ENCODE results near the gene HEXA. TPM values are rescaled to one million over a fixed set of nuclear protein-coding genes. Genes with fewer than 3 reads are reported as not detected.

Gene HEXA
- total RNA-seq, 1 experiment from 2014 or later, result 199 TPM

DNA sequence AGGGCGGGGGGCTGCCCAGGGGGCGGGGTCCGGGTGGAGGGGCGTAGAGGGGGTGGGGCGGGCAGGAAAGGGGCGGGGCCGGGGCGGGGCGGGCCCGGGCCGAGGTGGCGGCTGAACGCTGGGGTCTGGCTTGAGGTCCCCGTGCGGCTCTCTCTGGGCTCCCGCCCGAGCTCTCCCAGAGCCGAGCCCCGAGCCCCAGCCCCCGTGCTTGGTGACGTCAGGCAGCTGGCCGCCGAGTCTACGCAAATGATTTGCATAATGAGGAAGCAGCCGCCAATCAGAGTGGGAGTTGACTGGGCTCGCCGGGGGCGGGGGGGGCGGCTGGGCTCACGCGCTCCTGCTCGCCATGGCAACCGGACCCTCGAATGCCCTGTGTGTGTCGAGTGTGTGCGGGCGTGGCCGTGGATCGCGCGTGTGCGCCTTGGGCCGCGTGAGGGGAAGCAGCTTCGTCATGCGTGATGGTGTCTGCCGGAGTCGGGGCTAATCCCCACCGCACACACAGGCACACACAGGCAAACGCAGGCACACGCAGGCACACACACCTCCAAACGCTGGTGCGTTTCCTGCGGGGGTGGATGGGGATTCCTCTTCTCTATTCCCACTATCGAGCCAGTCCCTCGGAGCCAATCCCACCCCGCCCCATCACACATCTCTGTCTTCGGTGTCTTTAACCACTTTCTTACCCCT, 55.7 kb downstream of the HEXA start, which contains the start of gene CELF6:
TSS of gene CELF6 (minus strand) at position 173 of the 687 bp plus-strand sequence. CDS start 283 bp downstream, outside the sequence.
- intact Hi-C loops (cut with micrococcal nuclease; ENCODE audit: unreplicated experiment), result no loop called here
- H3K4me1 ChIP-seq (ENCODE audit: control insufficient read depth, insufficient read depth, low read length), result peaks cover 5% of the 10 kb centered on the region; the same call in 1 of the 2 replicates
- H3K36me3 ChIP-seq (ENCODE audit: control insufficient read depth, insufficient read depth, low read length), result no peaks in the 10 kb centered on the region
- no peak within 1 kb of the TSS for H3K27ac ChIP-seq (ENCODE audit: low read length)
- ChIA-PET CTCF (interaction anchor here (0.5 kb wide), 1 partner anchor 10 kb away, joined by 4 read pairs; no protein-coding TSS in a partner anchor), POLR2A (no interaction called here)
- no peaks in the 10 kb centered on the region; the same call in 1 of the 2 replicates for H3K27me3 ChIP-seq (ENCODE audit: control insufficient read depth, insufficient read depth, low read length)
- BruUV-seq (replicated peaks), result no TSS peak
- in situ Hi-C loops (cut with HindIII; ENCODE audit: low pct_unique_long_range_greater_than_20kb, low sequenced_read_pairs), result no loop called here
- peak within 1 kb of the TSS; percentile 55 to 75 for H3K4me3 ChIP-seq (ENCODE audit: low read depth in 2 of 2, low read length in 2 of 2)
- ATAC-seq, result peak; percentile 88
- no peak for DNase-seq (ENCODE audit: low read depth, low spot score)
- H3K9me3 ChIP-seq (ENCODE audit: control insufficient read depth, insufficient read depth, low read depth, low read length), result 0 out of 2 replicates have a peak, but pooled peaks cover 9% of the 10 kb centered on the region
- TF ChIP-seq, protein P1, sequence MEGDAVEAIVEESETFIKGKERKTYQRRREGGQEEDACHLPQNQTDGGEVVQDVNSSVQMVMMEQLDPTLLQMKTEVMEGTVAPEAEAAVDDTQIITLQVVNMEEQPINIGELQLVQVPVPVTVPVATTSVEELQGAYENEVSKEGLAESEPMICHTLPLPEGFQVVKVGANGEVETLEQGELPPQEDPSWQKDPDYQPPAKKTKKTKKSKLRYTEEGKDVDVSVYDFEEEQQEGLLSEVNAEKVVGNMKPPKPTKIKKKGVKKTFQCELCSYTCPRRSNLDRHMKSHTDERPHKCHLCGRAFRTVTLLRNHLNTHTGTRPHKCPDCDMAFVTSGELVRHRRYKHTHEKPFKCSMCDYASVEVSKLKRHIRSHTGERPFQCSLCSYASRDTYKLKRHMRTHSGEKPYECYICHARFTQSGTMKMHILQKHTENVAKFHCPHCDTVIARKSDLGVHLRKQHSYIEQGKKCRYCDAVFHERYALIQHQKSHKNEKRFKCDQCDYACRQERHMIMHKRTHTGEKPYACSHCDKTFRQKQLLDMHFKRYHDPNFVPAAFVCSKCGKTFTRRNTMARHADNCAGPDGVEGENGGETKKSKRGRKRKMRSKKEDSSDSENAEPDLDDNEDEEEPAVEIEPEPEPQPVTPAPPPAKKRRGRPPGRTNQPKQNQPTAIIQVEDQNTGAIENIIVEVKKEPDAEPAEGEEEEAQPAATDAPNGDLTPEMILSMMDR (IDR thresholded peaks at IDR 0.05), result no peak
- TF ChIP-seq SIN3A (IDR thresholded peaks at IDR 0.05; ENCODE audit: borderline replicate concordance, insufficient read depth, low read depth, low read length), result 0 out of 2 replicates have a peak, but pooled peaks have one; percentile 65
- TF ChIP-seq, protein P2, sequence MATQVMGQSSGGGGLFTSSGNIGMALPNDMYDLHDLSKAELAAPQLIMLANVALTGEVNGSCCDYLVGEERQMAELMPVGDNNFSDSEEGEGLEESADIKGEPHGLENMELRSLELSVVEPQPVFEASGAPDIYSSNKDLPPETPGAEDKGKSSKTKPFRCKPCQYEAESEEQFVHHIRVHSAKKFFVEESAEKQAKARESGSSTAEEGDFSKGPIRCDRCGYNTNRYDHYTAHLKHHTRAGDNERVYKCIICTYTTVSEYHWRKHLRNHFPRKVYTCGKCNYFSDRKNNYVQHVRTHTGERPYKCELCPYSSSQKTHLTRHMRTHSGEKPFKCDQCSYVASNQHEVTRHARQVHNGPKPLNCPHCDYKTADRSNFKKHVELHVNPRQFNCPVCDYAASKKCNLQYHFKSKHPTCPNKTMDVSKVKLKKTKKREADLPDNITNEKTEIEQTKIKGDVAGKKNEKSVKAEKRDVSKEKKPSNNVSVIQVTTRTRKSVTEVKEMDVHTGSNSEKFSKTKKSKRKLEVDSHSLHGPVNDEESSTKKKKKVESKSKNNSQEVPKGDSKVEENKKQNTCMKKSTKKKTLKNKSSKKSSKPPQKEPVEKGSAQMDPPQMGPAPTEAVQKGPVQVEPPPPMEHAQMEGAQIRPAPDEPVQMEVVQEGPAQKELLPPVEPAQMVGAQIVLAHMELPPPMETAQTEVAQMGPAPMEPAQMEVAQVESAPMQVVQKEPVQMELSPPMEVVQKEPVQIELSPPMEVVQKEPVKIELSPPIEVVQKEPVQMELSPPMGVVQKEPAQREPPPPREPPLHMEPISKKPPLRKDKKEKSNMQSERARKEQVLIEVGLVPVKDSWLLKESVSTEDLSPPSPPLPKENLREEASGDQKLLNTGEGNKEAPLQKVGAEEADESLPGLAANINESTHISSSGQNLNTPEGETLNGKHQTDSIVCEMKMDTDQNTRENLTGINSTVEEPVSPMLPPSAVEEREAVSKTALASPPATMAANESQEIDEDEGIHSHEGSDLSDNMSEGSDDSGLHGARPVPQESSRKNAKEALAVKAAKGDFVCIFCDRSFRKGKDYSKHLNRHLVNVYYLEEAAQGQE (IDR thresholded peaks at IDR 0.05; ENCODE audit: insufficient read depth in 1 of 2, low read depth in 2 of 2, low read length in 1 of 2), result peak in 1 of 2 experiments; percentile 81; a peak in 2 of 4 replicates

DNA sequence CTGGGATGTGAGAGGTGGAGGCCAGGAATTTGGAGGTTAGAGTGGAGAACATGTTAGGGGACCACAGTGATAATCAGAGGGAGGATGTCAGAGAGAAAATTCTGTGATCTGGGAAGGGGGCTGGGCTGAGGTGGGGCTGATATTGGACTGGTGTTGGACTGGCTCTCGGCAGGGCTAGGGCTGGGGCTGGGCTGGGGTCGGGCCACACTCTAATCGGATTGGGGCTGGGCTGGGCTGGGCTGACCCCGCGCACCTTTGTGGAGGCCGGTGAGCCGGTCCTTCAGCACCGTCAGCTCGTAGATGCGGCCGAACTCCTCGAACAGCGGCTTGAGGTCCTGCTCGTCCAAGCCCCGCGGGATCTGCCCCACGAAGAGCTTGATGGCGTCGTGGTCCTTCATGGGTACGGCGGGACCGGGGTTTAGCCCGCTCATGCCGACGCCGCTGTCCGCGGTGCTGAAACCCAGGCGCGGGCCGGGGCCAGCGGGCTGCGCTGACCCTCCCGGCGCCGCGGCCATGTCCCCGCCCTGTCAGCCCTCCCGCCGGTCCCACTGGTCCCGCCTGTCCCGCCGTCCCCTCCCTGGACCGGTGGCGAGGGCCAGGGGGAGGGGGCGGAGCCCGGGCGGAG, 56.3 kb downstream of the HEXA start:
- peak overlapping the region; percentile 14 to 16; a peak in 2 of 4 replicates for H3K4me3 ChIP-seq (ENCODE audit: low read depth in 2 of 2, low read length in 2 of 2)
- intact Hi-C loops (cut with micrococcal nuclease; ENCODE audit: unreplicated experiment), result no loop called here

More for the DNA sequence above, 56.3 kb downstream of the HEXA start:
- H3K27me3 ChIP-seq (ENCODE audit: control insufficient read depth, insufficient read depth, low read length), result no peaks in the 10 kb centered on the region; the same call in 1 of the 2 replicates
- no peak overlapping the region for H3K27ac ChIP-seq (ENCODE audit: low read length)
- TF ChIP-seq TCF7L2 (IDR thresholded peaks at IDR 0.05; ENCODE audit: low read depth, low read length), result no peak
- TF ChIP-seq, protein P2 (IDR thresholded peaks at IDR 0.05; ENCODE audit: insufficient read depth in 1 of 2, low read depth in 2 of 2, low read length in 1 of 2), result peak; percentile 95 to 99
- ATAC-seq (peak; percentile 84), DNase-seq (ENCODE audit: low read depth, low spot score) (no peak)
- H3K9me3 ChIP-seq (ENCODE audit: control insufficient read depth, insufficient read depth, low read depth, low read length), result 0 out of 2 replicates have a peak, but pooled peaks cover 9% of the 10 kb centered on the region
- in situ Hi-C loops (cut with HindIII; ENCODE audit: low pct_unique_long_range_greater_than_20kb, low sequenced_read_pairs), result no loop called here
- H3K4me1 ChIP-seq (ENCODE audit: control insufficient read depth, insufficient read depth, low read length), result peaks cover 5% of the 10 kb centered on the region; the same call in 1 of the 2 replicates
- CTCF ChIA-PET, result no interaction called here
- H3K36me3 ChIP-seq (ENCODE audit: control insufficient read depth, insufficient read depth, low read length), result no peaks in the 10 kb centered on the region
- POLR2A ChIA-PET, result no interaction called here
- BruUV-seq (replicated peaks), result no TSS peak

Measured in Panc1 (cell line).